Endothelial cell of umbilical vein (primary cell): ENCODE measurements around the gene RAB4A. TPM values are rescaled to one million over a fixed set of nuclear protein-coding genes. Genes with fewer than 3 reads are reported as not detected.

Source experiments
- BruUV-seq: library from RNA; stranded (reverse); fragments of 400-500 nt; replicated peaks from 2 replicates; lab custom pipeline; 2021; lab: Mats Ljungman, UMichigan
- CTCF ChIA-PET: fragments of 300-600, 350-600 bp; sonication (Branson Sonifier 250); formaldehyde crosslinking; loops from one replicate; lab custom pipeline; 2021; ENCODE audit warnings: antibody characterized with exemption, inconsistent platforms; lab: Charles Lee
- POLR2A ChIA-PET: fragments of 300-600, 350-600 bp; sonication (Branson Sonifier 250); formaldehyde crosslinking; loops from one replicate; lab custom pipeline; 2021; ENCODE audit warnings: antibody characterized with exemption, inconsistent platforms; lab: Charles Lee
- DNase-seq: peaks from one replicate; pipeline ENCODE4 v3.0.0-alpha.2; 2011; ENCODE audit warnings: low read depth, low spot score
- FAIRE-seq: peaks from 2 replicates; lab custom pipeline; 2011; peaks lifted over from hg19 to GRCh38; lab: Jason Lieb, UNC
- H2AFZ ChIP-seq: 2 replicates; pipeline ENCODE4 v1.6.0; 2012; ENCODE audit warnings: low read depth, low read length, control low read depth, inconsistent platforms
- H3K27ac ChIP-seq: 2 replicates; pipeline ENCODE4 v1.5.1; 2011; ENCODE audit warnings: low read depth, mild to moderate bottlenecking, control low read depth, low read length, moderate library complexity; ENCODE audit not compliant: insufficient read depth
- H3K27me3 ChIP-seq, 2 experiments: 2 replicates each; pipeline versions ENCODE4 v1.6.0 to v1.6.1; 2011; ENCODE audit warnings: low read length in 2 of 2, mixed read lengths in 1 of 2; ENCODE audit not compliant: control insufficient read depth in 2 of 2, insufficient read depth in 2 of 2
- H3K36me3 ChIP-seq, 2 experiments: 2 replicates in 1 of 2; 3 replicates in 1 of 2; pipeline ENCODE4 v1.5.1; 2011; ENCODE audit warnings: low read length in 2 of 2, mild to moderate bottlenecking in 1 of 2, moderate library complexity in 1 of 2; ENCODE audit not compliant: control insufficient read depth in 2 of 2, insufficient read depth in 2 of 2; ENCODE audit errors: extremely low read depth in 1 of 2
- H3K4me1 ChIP-seq: 3 replicates; pipeline ENCODE4 v1.5.1; 2011; ENCODE audit warnings: mild to moderate bottlenecking, low read length; ENCODE audit not compliant: control insufficient read depth, insufficient read depth; ENCODE audit errors: extremely low read depth
- H3K4me2 ChIP-seq: 2 replicates; pipeline ENCODE4 v1.6.1; 2011; ENCODE audit warnings: low read length, control low read depth, mixed read lengths; ENCODE audit not compliant: insufficient read depth
- H3K4me3 ChIP-seq, 3 experiments: fragments of 200-600 bp in 1 of 3; sonication (generic), shearing (Covaris generic) in 1 of 3; replicated peaks in 1 of 3; 2 replicates each; pipeline ENCODE4 v1.5.1; 2011 to 2016; ENCODE audit warnings: control low read depth in 3 of 3, low read length in 3 of 3, mild to moderate bottlenecking in 2 of 3, inconsistent platforms in 1 of 3, low read depth in 1 of 3, moderate library complexity in 1 of 3; ENCODE audit not compliant: insufficient read depth in 1 of 3
- H3K79me2 ChIP-seq: 2 replicates; pipeline ENCODE4 v1.6.0; 2012; ENCODE audit warnings: low read length, inconsistent platforms; ENCODE audit not compliant: control insufficient read depth, insufficient read depth
- H3K9ac ChIP-seq: replicated peaks from 2 replicates; pipeline ENCODE3; 2011; ENCODE audit warnings: low read length, control low read depth; ENCODE audit not compliant: insufficient read depth; ENCODE audit errors: extremely low read depth
- H3K9me1 ChIP-seq: replicated peaks from 3 replicates; pipeline ENCODE4 v1.6.0; 2011; ENCODE audit warnings: mild to moderate bottlenecking, low read length; ENCODE audit not compliant: control insufficient read depth, insufficient read depth; ENCODE audit errors: extremely low read depth
- H3K9me3 ChIP-seq: replicated peaks from 2 replicates; pipeline ENCODE4 v1.5.1; 2012; ENCODE audit warnings: low read length, inconsistent platforms; ENCODE audit not compliant: control insufficient read depth, insufficient read depth
- H4K20me1 ChIP-seq: replicated peaks from 2 replicates; pipeline ENCODE3; 2011; ENCODE audit warnings: mild to moderate bottlenecking, low read length; ENCODE audit not compliant: control insufficient read depth, insufficient read depth; ENCODE audit errors: extremely low read depth
- EZH2 ChIP-seq: IDR thresholded peaks from 2 replicates; pipeline ENCODE4 v1.6.1; 2012; ENCODE audit warnings: borderline replicate concordance, low read depth, mild to moderate bottlenecking, moderate library complexity, low read length, inconsistent platforms; ENCODE audit not compliant: severe bottlenecking
- FOS ChIP-seq: IDR thresholded peaks from 2 replicates; pipeline ENCODE4 v1.6.1; 2011; ENCODE audit warnings: mild to moderate bottlenecking, low read length, moderate library complexity, borderline replicate concordance; ENCODE audit not compliant: insufficient read depth
- GATA2 ChIP-seq: IDR thresholded peaks from 2 replicates; pipeline ENCODE4 v1.7.0; 2011; ENCODE audit warnings: low read depth, mild to moderate bottlenecking, moderate library complexity, mixed read lengths, low read length; ENCODE audit not compliant: insufficient read length, insufficient read depth
- JUN ChIP-seq: IDR thresholded peaks from 2 replicates; pipeline ENCODE4 v1.6.1; 2011; ENCODE audit warnings: borderline replicate concordance, low read depth; ENCODE audit not compliant: insufficient read length, insufficient read depth
- MYC ChIP-seq: IDR thresholded peaks from one replicate; pipeline ENCODE4 v1.6.1; 2011; ENCODE audit warnings: mild to moderate bottlenecking, low read depth, low read length
- POLR2A ChIP-seq: IDR thresholded peaks from 2 replicates; pipeline ENCODE4 v1.6.1; 2012; ENCODE audit warnings: low read depth, mild to moderate bottlenecking, control low read depth, low read length
- POLR2AphosphoS5 ChIP-seq: IDR thresholded peaks from 2 replicates; pipeline ENCODE4 v1.6.1; 2012; ENCODE audit warnings: low read depth, mild to moderate bottlenecking, control low read depth, low read length, moderate library complexity; ENCODE audit not compliant: insufficient read depth
- dilution Hi-C: fragments of 300-500 bp; cut with MboI; formaldehyde crosslinking; loops from one replicate; pipeline ENCODE4 v1.15.0; 2019; ENCODE audit warnings: low sequenced_read_pairs; ENCODE audit not compliant: extremely low pct_ligation_motif_present
- intact Hi-C: fragments of 100-400 bp; cut with micrococcal nuclease; formaldehyde crosslinking; loops from one replicate; pipeline ENCODE4 v1.10.0; 2022
- polyA plus RNA-seq, 4 experiments: library from polyadenylated mRNA; depleted of rRNA in 3 of 4; stranded (reverse) in 3 of 4; unstranded in 1 of 4; fragments of >200 nt; gene quantifications; 2 replicates each; pipeline versions ENCODE4 v1.2.1 to v1.2.3, GENCODE V29; 2011 to 2012; ENCODE audit warnings: missing spikeins in 1 of 4
- total RNA-seq: library from RNA; stranded (reverse); gene quantifications from 2 replicates; pipeline ENCODE4 v1.2.3, GENCODE V29; 2021
- TF ChIP-seq, protein P1 (sequence below), 2 donors: IDR thresholded peaks; 1 replicate in 1 of 2; 2 replicates in 1 of 2; pipeline ENCODE4 v1.5.1; 2011; ENCODE audit warnings: low read length in 2 of 2, mild to moderate bottlenecking in 2 of 2, moderate library complexity in 2 of 2, control low read depth in 1 of 2, inconsistent platforms in 1 of 2, low read depth in 1 of 2; ENCODE audit not compliant: insufficient read depth in 1 of 2; ENCODE audit errors: extremely low read depth in 1 of 2
- TF ChIP-seq, protein P2 (sequence below): IDR thresholded peaks from 2 replicates; pipeline ENCODE4 v1.6.1; 2011; ENCODE audit not compliant: insufficient read depth, insufficient read length

Gene RAB4A
- total and polyA plus RNA-seq, 2 donors (not counting 3 experiments of a cell fraction or from before 2014, with no cell fraction given), result 14.8 to 52.9 TPM

DNA sequence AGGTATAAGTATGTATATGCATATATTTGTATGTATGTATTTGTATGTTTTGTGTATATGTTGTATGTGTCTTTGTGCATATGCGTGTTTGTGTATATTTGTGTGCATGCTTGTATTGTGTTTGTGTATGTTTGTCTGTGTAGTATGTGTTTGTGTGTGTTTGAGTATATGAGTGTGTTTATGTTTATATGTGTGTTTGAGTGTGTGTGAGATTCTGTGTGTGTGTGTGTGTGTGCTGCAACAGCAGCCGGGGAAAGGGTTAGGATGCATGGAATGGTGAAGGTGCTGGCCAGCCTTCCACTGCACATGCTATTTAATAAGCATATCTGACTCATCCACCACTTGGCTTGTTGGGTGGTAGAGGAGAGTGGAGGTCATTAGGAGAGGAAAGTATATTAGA is 46.6 kb upstream of the RAB4A start:
- Histone ChIP-seq H3K9me3 (no peaks in the 10 kb centered on the region), H3K79me2 (no peaks in the 10 kb centered on the region), H3K27ac (no peak overlapping the region), H3K27me3 (peaks cover 2 to 3% of the 10 kb centered on the region in 2 experiments), H3K4me2 (no peak overlapping the region), H2AFZ (no peak overlapping the region), H3K9ac (no peak overlapping the region), H4K20me1 (no peaks in the 10 kb centered on the region), H3K4me3 (no peak overlapping the region), H3K9me1 (no peaks in the 10 kb centered on the region), H3K4me1 (no peaks in the 10 kb centered on the region), H3K36me3 (no peaks in the 10 kb centered on the region)
- dilution Hi-C loops (no loop called here), intact Hi-C loops (no loop called here)
- POLR2A ChIA-PET, result no interaction called here
- DNase-seq (no peak), FAIRE-seq (no peak)
- CTCF ChIA-PET, result no interaction called here
- TF ChIP-seq EZH2, result no peak
- no peak for TF ChIP-seq POLR2A
- TF ChIP-seq, protein P1, sequence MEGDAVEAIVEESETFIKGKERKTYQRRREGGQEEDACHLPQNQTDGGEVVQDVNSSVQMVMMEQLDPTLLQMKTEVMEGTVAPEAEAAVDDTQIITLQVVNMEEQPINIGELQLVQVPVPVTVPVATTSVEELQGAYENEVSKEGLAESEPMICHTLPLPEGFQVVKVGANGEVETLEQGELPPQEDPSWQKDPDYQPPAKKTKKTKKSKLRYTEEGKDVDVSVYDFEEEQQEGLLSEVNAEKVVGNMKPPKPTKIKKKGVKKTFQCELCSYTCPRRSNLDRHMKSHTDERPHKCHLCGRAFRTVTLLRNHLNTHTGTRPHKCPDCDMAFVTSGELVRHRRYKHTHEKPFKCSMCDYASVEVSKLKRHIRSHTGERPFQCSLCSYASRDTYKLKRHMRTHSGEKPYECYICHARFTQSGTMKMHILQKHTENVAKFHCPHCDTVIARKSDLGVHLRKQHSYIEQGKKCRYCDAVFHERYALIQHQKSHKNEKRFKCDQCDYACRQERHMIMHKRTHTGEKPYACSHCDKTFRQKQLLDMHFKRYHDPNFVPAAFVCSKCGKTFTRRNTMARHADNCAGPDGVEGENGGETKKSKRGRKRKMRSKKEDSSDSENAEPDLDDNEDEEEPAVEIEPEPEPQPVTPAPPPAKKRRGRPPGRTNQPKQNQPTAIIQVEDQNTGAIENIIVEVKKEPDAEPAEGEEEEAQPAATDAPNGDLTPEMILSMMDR (IDR thresholded peaks at IDR 0.05; ENCODE audit: extremely low read depth in 1 of 2, insufficient read depth in 1 of 2, low read depth in 1 of 2, low read length in 2 of 2), result no peak
- no peak for TF ChIP-seq POLR2AphosphoS5
- TF ChIP-seq, protein P2, sequence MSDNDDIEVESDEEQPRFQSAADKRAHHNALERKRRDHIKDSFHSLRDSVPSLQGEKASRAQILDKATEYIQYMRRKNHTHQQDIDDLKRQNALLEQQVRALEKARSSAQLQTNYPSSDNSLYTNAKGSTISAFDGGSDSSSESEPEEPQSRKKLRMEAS, result no peak
- no TSS peak for BruUV-seq

DNA sequence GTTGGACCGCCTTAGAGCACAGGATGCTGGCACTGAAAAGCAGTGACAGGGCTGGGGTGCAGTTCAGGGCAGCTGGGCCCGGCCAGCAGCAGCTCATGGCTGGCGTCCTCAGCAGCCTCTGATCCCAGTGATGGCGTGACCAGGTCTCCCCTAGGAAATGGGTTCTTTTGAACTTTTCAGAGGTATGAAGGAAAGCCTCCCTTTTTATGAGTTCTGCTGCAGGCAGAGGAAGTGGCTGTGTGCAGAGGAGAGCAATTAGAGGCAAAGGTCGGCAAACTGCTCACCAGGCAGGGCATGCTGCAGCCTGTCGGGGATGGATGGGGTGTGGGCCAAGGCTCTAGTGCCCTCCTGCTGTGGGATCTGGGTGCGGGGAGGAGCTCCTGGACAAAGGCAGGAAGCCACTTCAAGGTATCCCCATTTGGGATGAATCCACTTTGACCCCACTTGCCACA is 45.6 kb upstream of the RAB4A start:
- H3K4me1 ChIP-seq, result no peaks in the 10 kb centered on the region
- BruUV-seq, result no TSS peak
- H3K27ac ChIP-seq, result no peak overlapping the region
- H3K9me3 ChIP-seq, result no peaks in the 10 kb centered on the region
- H2AFZ ChIP-seq, result no peak overlapping the region
- no peaks in the 10 kb centered on the region for H3K79me2 ChIP-seq
- intact Hi-C loops (no loop called here), dilution Hi-C loops (no loop called here)
- H4K20me1 ChIP-seq, result no peaks in the 10 kb centered on the region
- no peak for FAIRE-seq
- no peak overlapping the region for H3K4me3 ChIP-seq
- ChIA-PET CTCF (interaction anchor here (0.9 to 5.6 kb wide), 2 partner anchors 490 to 561 kb away, joined by 3 to 59 read pairs; partner anchors contain the start of gene RHOU), POLR2A (no interaction called here)
- no peaks in the 10 kb centered on the region for H3K9me1 ChIP-seq
- H3K4me2 ChIP-seq, result no peak overlapping the region
- TF ChIP-seq, protein P1 (IDR thresholded peaks at IDR 0.05; ENCODE audit: extremely low read depth in 1 of 2, insufficient read depth in 1 of 2, low read depth in 1 of 2, low read length in 2 of 2), result no peak
- TF ChIP-seq GATA2, result no peak
- no peak for TF ChIP-seq JUN
- no peak for TF ChIP-seq POLR2AphosphoS5
- no peak for TF ChIP-seq FOS
- TF ChIP-seq POLR2A, result no peak
- TF ChIP-seq MYC, result no peak
- no peak for TF ChIP-seq EZH2
- TF ChIP-seq, protein P2, result no peak
- H3K9ac ChIP-seq, result no peak overlapping the region
- no peaks in the 10 kb centered on the region for H3K36me3 ChIP-seq
- no peak for DNase-seq
- H3K27me3 ChIP-seq, result peaks cover 4 to 9% of the 10 kb centered on the region in 2 experiments
